ENCODE measurements around the gene EPHA6. TPM values are rescaled to one million over a fixed set of nuclear protein-coding genes. Genes with fewer than 3 reads are reported as not detected.

The EPHA6 gene
- total RNA-seq, 1 donor from 2014 or later = 16.5 TPM

- H3K36me3 Mint-ChIP-seq (ENCODE audit: insufficient read depth) = no peaks in the 10 kb centered on the region
- H3K27ac Mint-ChIP-seq = no peak overlapping the region
- H3K4me1 Mint-ChIP-seq (ENCODE audit: low read depth) = peaks cover 11% of the 10 kb centered on the region
- TF ChIP-seq, protein P1, sequence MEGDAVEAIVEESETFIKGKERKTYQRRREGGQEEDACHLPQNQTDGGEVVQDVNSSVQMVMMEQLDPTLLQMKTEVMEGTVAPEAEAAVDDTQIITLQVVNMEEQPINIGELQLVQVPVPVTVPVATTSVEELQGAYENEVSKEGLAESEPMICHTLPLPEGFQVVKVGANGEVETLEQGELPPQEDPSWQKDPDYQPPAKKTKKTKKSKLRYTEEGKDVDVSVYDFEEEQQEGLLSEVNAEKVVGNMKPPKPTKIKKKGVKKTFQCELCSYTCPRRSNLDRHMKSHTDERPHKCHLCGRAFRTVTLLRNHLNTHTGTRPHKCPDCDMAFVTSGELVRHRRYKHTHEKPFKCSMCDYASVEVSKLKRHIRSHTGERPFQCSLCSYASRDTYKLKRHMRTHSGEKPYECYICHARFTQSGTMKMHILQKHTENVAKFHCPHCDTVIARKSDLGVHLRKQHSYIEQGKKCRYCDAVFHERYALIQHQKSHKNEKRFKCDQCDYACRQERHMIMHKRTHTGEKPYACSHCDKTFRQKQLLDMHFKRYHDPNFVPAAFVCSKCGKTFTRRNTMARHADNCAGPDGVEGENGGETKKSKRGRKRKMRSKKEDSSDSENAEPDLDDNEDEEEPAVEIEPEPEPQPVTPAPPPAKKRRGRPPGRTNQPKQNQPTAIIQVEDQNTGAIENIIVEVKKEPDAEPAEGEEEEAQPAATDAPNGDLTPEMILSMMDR (IDR thresholded peaks at IDR 0.05; ENCODE audit: unreplicated experiment) = no peak
- DNase-seq (ENCODE audit: low spot score, unreplicated experiment) = no peak
- H3K4me3 Mint-ChIP-seq (ENCODE audit: low read depth) = no peak overlapping the region
- H3K27me3 Mint-ChIP-seq = no peaks in the 10 kb centered on the region
- peaks cover 3% of the 10 kb centered on the region for H3K9me3 Mint-ChIP-seq (ENCODE audit: low read depth)
Observed at GRCh38 chr3:97161169-97161568, 346.8 kb downstream of the EPHA6 start.

DNA sequence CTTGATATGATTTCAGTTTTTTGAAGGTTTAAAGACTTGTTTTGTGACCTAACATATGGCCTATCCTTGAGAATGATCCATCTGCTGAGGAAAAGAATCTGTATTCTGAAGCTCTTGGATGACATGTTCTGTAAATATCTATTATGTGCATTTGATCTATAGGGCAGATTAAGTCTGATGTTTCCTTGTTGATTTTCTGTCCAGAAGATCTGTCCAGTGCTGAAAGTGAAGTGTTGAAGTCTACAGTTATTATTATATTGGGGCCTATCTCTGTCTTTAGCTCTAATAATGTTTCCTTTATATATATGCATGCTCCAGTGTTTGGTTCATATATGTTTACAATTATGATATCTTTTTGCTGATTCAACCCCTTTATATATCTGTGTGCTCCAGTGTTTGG lies 362.8 kb downstream of the EPHA6 start:
- Mint-ChIP-seq H3K4me1 (ENCODE audit: low read depth) (no peaks in the 10 kb centered on the region), H3K9me3 (ENCODE audit: low read depth) (peaks cover 50% of the 10 kb centered on the region), H3K27ac (no peak overlapping the region), H3K4me3 (ENCODE audit: low read depth) (no peak overlapping the region), H3K27me3 (no peaks in the 10 kb centered on the region), H3K36me3 (ENCODE audit: insufficient read depth) (peaks cover 8% of the 10 kb centered on the region)
- no peak for DNase-seq (ENCODE audit: low spot score, unreplicated experiment)
- TF ChIP-seq, protein P1 (IDR thresholded peaks at IDR 0.05; ENCODE audit: unreplicated experiment) = no peak

DNA sequence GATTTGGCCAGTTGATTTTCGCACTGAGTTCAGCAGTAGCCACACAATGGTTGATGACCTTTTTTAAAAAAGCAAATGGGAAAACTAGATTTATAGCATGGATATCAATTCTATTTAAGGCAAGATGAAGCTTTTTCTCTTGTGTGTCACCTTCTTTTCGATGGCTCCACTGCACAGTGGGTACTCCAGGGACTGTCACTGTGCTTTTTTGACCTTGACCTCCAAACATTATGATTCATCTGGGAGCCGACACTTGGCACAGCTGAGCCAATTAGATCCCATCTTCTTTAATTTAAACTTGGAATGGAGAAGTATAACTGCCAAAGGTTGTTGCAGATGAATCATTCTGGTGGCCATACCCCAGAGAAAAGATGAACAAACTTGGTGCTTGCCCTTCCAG lies 367.3 kb downstream of the EPHA6 start:
- no peak overlapping the region for H3K4me3 Mint-ChIP-seq (ENCODE audit: low read depth)
- H3K9me3 Mint-ChIP-seq (ENCODE audit: low read depth) = peaks cover 22% of the 10 kb centered on the region
- TF ChIP-seq, protein P1 (IDR thresholded peaks at IDR 0.05; ENCODE audit: unreplicated experiment) = no peak
- no peaks in the 10 kb centered on the region for H3K4me1 Mint-ChIP-seq (ENCODE audit: low read depth)
- peaks cover 5% of the 10 kb centered on the region for H3K36me3 Mint-ChIP-seq (ENCODE audit: insufficient read depth)
- DNase-seq (ENCODE audit: low spot score, unreplicated experiment) = no peak
- H3K27me3 Mint-ChIP-seq = no peaks in the 10 kb centered on the region
- no peak overlapping the region for H3K27ac Mint-ChIP-seq

GRCh38 chr3:97187771-97188170 lies 373.4 kb downstream of the EPHA6 start:
- TF ChIP-seq, protein P1 (IDR thresholded peaks at IDR 0.05; ENCODE audit: unreplicated experiment) = no peak
- Mint-ChIP-seq H3K27ac (no peak overlapping the region), H3K27me3 (no peaks in the 10 kb centered on the region), H3K4me1 (ENCODE audit: low read depth) (no peaks in the 10 kb centered on the region), H3K36me3 (ENCODE audit: insufficient read depth) (no peaks in the 10 kb centered on the region), H3K4me3 (ENCODE audit: low read depth) (no peak overlapping the region), H3K9me3 (ENCODE audit: low read depth) (no peaks in the 10 kb centered on the region)
- DNase-seq (ENCODE audit: low spot score, unreplicated experiment) = no peak

DNA sequence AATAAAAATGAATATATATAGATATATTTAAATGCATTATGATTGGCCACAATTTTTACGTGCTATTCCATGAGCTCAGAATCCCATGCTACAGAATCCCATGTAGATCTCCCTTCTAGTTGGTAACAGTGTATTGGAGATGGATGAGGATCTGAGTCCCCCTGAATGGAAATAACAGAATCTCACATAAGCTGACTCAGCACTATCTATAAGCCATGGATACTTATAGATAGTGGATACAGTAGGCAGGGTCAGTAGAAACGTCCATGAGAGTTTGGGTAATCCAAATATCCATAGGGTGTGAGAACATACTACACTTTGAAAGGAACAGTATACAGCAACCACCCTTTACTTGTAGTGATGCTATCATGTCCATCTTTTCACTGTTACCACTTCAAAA lies 375.4 kb downstream of the EPHA6 start:
- Mint-ChIP-seq H3K36me3 (ENCODE audit: insufficient read depth) (no peaks in the 10 kb centered on the region), H3K27me3 (no peaks in the 10 kb centered on the region), H3K4me3 (ENCODE audit: low read depth) (no peak overlapping the region), H3K27ac (no peak overlapping the region), H3K4me1 (ENCODE audit: low read depth) (no peaks in the 10 kb centered on the region), H3K9me3 (ENCODE audit: low read depth) (no peaks in the 10 kb centered on the region)
- DNase-seq (ENCODE audit: low spot score, unreplicated experiment) = no peak
- TF ChIP-seq, protein P1 (IDR thresholded peaks at IDR 0.05; ENCODE audit: unreplicated experiment) = no peak

Measured in progenitor cell of endocrine pancreas (in vitro differentiated cells).